ENCODE data around the gene RNASEH2B.

- TF ChIP-seq CTCF (IDR thresholded peaks at IDR 0.05): no peak
- no peak for TF ChIP-seq ZFX (IDR thresholded peaks at IDR 0.05; ENCODE audit: borderline replicate concordance)
Measured at GRCh38 chr13:50989476-50989875, 79.9 kb downstream of the RNASEH2B start.
